Body of pancreas (tissue), 4 donors: ENCODE data around the gene OAF.

Experiments used
- POLR2A ChIP-seq, 3 donors: fragments of 450-650 bp; IDR thresholded peaks; one replicate each; pipeline ENCODE4 v1.6.1; 2016; ENCODE audit warnings: antibody characterized with exemption in 3 of 3, mild to moderate bottlenecking in 2 of 3
- TF ChIP-seq, protein P1 (sequence below), 7 experiments: fragments of 450-650 bp in 4 of 7; fragments of 200-600 bp in 3 of 7; sonication (generic) in 3 of 7; IDR thresholded peaks; one replicate each; pipeline ENCODE4 v1.5.1; 2016 to 2019; ENCODE audit warnings: antibody characterized with exemption in 7 of 7

DNA sequence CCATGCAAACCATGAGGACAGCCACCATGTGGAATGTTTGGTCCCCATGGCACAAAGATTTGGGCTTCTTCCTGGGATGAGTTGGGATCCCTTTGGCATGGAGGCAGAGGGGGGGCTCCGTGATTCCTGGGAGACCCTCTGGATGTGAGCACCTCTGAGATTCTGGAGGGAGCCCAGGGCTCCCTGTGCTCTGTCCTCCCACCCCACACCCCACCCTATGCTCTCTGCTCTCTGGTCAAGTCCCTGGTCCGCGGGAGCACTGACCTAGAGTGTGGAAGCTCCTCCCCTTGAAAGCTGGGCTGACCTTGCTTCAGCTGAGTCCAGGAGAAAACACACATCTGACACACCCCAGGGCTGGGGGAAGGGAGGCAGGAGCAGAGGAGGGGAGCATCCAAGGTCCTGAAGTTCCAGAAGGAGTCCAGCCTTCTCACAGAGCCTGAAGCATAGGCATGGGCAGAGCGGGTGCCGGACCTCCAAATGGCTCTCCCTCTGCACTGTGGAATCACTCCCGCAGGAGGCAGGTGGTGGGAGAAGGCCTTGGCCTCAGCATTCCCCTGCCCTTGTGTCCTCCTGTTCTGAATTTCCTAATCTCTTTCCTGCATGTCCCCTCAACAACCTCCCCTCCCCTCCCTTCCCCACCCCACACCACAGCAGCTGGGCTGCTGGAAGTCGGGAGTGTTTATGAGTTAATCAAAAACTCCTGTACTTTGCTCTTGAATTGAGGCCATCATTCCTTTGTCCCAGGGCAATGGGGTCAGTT, 25.7 kb upstream of the OAF start:
- peak in 2 of 3 donors; percentile 66 for TF ChIP-seq POLR2A (IDR thresholded peaks at IDR 0.05)
- TF ChIP-seq, protein P1, sequence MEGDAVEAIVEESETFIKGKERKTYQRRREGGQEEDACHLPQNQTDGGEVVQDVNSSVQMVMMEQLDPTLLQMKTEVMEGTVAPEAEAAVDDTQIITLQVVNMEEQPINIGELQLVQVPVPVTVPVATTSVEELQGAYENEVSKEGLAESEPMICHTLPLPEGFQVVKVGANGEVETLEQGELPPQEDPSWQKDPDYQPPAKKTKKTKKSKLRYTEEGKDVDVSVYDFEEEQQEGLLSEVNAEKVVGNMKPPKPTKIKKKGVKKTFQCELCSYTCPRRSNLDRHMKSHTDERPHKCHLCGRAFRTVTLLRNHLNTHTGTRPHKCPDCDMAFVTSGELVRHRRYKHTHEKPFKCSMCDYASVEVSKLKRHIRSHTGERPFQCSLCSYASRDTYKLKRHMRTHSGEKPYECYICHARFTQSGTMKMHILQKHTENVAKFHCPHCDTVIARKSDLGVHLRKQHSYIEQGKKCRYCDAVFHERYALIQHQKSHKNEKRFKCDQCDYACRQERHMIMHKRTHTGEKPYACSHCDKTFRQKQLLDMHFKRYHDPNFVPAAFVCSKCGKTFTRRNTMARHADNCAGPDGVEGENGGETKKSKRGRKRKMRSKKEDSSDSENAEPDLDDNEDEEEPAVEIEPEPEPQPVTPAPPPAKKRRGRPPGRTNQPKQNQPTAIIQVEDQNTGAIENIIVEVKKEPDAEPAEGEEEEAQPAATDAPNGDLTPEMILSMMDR (IDR thresholded peaks at IDR 0.05): peak in 4 of 7 experiments; percentile 4 to 39 (median 24)
